AG09319 (cell line): ENCODE measurements around the gene DNPH1.

Experiments
- DNase-seq: peaks from one replicate; pipeline ENCODE4 v3.0.0-alpha.2; 2010; ENCODE audit warnings: low read depth; ENCODE audit errors: extremely low read depth
- TF ChIP-seq, protein P1 (sequence below): IDR thresholded peaks from 2 replicates; pipeline ENCODE4 v1.5.1; 2011; ENCODE audit warnings: low read depth, mild to moderate bottlenecking, inconsistent platforms, low read length, moderate library complexity

Gene DNPH1

DNA sequence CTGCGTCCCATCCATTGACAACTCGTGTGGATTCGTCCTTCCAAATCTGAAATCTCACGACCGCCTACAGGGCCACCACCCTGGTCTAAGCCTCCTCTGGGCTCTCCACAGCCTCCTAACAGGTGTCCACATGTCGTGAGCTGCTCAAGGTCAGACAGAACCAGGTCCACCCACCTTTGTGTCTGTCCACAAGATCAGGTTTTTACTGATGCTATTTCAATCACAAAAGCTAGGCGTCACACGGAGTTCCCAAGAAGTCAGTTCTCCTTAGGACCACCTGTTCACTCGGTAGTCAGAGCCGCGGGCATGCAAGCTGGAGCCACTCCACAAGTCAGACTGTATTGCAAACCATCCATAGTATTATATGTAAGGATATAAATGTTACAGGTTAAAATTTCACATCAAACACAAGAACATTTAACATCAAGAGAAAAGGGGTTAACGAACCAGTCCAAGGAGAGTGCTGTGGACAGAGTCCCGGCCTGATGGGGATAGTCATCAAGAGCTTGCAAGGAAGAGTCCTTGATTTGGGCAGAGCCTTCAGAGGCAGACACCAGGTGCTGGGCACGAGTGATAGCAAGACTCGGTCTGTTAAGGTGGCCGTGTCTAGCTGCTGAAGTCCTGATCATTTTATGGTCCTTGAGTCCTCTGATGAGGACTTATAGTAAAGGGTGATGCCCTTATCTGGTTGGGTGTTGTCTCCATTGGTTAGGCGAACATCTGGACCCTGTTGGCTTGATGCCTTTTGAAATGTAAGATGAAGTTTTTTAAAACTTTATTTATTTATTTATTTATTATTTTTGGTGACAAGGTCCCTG, 731 bp upstream of the DNPH1 start:
- TF ChIP-seq, protein P1, sequence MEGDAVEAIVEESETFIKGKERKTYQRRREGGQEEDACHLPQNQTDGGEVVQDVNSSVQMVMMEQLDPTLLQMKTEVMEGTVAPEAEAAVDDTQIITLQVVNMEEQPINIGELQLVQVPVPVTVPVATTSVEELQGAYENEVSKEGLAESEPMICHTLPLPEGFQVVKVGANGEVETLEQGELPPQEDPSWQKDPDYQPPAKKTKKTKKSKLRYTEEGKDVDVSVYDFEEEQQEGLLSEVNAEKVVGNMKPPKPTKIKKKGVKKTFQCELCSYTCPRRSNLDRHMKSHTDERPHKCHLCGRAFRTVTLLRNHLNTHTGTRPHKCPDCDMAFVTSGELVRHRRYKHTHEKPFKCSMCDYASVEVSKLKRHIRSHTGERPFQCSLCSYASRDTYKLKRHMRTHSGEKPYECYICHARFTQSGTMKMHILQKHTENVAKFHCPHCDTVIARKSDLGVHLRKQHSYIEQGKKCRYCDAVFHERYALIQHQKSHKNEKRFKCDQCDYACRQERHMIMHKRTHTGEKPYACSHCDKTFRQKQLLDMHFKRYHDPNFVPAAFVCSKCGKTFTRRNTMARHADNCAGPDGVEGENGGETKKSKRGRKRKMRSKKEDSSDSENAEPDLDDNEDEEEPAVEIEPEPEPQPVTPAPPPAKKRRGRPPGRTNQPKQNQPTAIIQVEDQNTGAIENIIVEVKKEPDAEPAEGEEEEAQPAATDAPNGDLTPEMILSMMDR = no peak
- no peak for DNase-seq

DNA sequence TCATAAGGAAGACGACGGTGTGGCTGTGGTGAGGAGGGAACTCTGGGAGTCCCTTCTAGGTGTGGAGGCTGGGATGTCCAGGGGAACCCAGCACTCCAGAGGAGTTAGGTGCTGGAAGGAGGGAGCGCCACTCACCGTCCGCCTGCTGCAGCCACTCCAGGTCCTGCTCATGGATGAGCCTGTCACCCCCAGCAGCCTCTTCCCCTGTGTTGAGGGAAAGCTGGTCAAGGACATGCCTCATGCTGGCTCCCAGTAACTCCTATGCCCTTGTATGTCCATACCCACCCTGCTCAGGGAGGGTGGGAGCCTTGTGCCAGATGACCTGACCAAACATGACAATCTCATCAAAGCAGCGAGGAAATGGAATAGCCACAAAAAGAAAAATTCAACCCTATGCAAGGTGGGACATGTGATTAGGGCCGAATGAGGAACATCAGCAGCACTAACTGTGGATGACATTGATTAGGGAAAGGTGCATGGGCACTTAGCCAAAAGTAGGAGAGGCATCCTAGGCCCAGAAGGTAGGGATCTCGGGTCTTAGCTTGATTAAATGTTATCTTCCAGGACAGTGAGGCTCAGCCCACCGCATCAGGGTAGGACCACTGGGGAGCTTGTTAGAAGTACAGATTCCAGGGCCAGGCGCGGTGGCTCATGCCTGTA, 3.0 kb downstream of the DNPH1 start:
- TF ChIP-seq, protein P1 = no peak
- no peak for DNase-seq

DNA sequence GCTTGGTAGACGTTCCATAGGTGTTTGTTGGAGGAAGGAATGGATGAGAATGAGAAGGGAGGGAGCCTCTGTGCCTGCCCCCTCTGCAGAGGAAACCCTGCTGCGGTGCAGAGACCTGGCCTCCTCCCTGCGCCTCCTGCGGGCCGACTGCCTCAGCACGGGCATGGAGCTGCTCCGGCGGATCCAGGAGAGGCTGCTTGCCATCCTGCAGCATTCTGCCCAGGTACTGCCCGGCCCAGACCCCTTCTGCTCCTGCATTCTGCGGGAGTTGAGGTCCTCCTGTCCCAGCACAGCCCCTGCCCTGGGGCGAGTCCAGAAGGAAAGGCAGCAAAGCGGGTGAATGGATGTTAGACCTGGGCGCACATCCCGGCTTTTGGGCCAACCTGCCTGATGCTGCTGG, 6.1 kb downstream of the DNPH1 start:
- no peak for DNase-seq
- TF ChIP-seq, protein P1 = no peak

DNA sequence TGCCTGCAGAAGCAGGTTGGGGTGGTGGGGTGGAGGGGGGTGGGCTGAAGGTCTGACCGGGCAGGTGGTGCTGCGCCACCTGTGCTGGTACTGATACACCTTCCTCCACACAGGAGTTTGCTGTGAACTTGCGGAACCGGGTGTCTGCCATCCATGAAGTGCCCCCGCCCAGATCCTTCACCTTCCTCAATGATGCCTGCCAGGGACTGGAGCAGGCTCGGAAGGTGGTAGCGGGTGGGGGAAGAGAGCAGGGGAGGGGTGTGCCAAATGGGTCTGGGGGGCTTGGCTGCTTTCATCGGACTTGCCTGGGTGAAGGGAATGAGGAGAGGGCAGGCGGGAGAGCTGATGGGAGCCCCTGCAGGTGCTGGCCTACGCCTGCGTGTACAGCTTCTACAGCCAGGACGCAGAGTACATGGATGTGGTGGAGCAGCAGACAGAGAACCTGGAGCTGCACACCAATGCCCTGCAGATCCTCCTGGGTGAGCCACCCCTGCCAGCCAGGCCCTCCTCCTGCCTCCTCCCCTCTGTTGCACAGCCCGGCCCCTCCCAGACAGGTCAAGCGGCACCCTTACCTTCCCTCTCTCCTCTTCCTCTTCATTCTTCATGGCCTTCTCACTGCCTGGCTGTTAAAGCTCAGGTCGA, 6.7 kb downstream of the DNPH1 start:
- DNase-seq = no peak
- TF ChIP-seq, protein P1 = no peak

DNA sequence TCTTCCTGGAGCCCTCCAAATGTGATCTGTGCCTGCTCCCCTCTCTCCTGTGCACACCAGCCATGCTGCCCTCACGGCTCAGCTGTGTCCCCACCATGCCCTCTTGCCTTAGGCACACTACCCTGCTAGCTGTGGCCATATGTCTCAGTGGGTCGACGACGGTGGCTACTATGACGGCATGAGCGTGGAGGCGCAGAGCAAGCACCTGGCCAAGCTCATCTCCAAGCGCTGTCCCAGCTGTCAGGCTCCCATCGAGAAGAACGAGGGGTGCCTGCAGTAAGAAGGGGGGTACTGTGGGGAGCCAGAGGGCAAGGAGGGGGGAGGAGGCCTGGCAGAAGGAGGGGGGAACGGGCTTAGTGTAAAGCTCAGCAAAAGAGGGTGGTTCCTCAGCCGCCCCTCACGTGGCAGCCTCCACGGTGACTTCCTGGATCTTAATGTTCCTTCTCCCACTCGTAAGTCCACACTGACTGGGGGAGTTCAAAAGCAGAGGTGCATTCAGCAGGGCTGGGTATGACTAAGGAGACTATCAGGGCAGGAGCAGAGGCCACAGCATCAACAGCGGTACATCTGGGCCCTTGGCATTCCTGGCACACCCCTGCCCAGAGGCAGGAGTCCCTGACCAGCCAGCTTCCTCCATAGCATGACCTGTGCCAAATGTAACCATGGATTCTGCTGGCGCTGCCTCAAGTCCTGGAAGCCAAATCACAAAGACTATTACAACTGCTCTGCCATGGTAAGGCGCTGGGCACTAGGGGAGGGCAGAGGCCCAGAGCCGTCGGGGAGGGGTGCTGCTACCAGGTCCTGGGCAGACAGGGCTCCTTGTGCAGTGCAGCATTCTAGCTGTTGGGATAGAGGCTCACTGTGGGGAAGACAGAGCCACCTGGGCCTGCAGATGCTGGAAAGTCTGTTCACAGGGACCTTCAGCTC, 8.0 kb downstream of the DNPH1 start:
- TF ChIP-seq, protein P1 = no peak
- no peak for DNase-seq

DNA sequence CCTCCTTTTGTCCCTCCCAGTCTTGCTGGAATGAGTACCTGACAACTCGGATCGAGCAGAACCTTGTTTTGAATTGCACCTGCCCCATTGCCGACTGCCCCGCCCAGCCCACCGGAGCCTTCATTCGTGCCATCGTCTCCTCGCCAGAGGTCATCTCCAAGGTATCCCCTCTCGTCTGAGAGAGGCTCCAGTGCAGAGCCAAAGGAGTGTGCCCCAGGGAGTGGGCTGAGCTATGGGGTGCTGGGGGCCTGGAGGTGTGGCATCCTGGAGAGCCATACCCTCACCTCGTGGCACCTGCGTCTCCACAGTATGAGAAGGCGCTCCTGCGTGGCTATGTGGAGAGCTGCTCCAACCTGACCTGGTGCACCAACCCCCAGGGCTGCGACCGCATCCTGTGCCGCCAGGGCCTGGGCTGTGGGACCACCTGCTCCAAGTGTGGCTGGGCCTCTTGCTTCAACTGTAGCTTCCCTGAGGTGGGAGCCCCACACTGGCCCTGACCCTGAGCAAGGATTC, 8.8 kb downstream of the DNPH1 start:
- no peak for DNase-seq
- TF ChIP-seq, protein P1 = no peak
